H1 (cell line): ENCODE data around the gene CALY. TPM values are rescaled to one million over a fixed set of nuclear protein-coding genes. Genes with fewer than 3 reads are reported as not detected.
A peak's percentile ranks its signal among the peaks of the same experiment; 100 is the strongest.

Experiments
- CTCF ChIA-PET: fragments of 300-600 bp; sonication (Branson Sonifier 250); formaldehyde crosslinking; loops from one replicate; lab custom pipeline; 2021; ENCODE audit not compliant: partially characterized antibody; lab: Charles Lee
- POLR2A ChIA-PET: fragments of 300-600 bp; sonication (Branson Sonifier 250); formaldehyde crosslinking; loops from one replicate; lab custom pipeline; 2021; ENCODE audit warnings: inconsistent platforms; ENCODE audit not compliant: partially characterized antibody; lab: Charles Lee
- DNase-seq, 2 experiments: peaks; one replicate each; pipeline versions ENCODE4 v3.0.0 to v3.0.0-alpha.2; 2010 to 2022; ENCODE audit warnings: low spot score in 2 of 2, low read depth in 1 of 2, mixed read lengths in 1 of 2
- FAIRE-seq: peaks from 2 replicates; lab custom pipeline; 2011; peaks lifted over from hg19 to GRCh38; lab: Jason Lieb, UNC
- H2AFZ ChIP-seq: 2 replicates; pipeline ENCODE4 v1.8.1; 2012; ENCODE audit warnings: low read length, inconsistent platforms
- H2AK5ac ChIP-seq: 2 replicates; pipeline ENCODE4 v1.6.1; 2013; ENCODE audit warnings: low read depth, low read length
- H2BK120ac ChIP-seq: replicated peaks from 2 replicates; pipeline ENCODE3; 2013; ENCODE audit warnings: low read depth, low read length, inconsistent platforms
- H2BK12ac ChIP-seq: 2 replicates; pipeline ENCODE4 v1.6.1; 2013; ENCODE audit warnings: low read depth, low read length
- H2BK15ac ChIP-seq: 2 replicates; pipeline ENCODE4 v1.6.1; 2013; ENCODE audit warnings: low read length
- H2BK20ac ChIP-seq: 2 replicates; pipeline ENCODE4 v1.6.1; 2013; ENCODE audit warnings: low read length
- H2BK5ac ChIP-seq: 2 replicates; pipeline ENCODE4 v1.6.1; 2013; ENCODE audit warnings: low read depth, low read length
- H3K14ac ChIP-seq: 2 replicates; pipeline ENCODE4 v1.6.1; 2013; ENCODE audit warnings: inconsistent platforms; ENCODE audit not compliant: insufficient read length
- H3K18ac ChIP-seq: 2 replicates; pipeline ENCODE4 v1.6.1; 2013; ENCODE audit warnings: low read length; ENCODE audit errors: extremely low read depth
- H3K23ac ChIP-seq: 2 replicates; pipeline ENCODE4 v1.6.1; 2013; ENCODE audit warnings: inconsistent platforms; ENCODE audit not compliant: insufficient read length
- H3K23me2 ChIP-seq: 2 replicates; pipeline ENCODE4 v1.6.1; 2013; ENCODE audit warnings: low read depth, low read length
- H3K27ac ChIP-seq: 2 replicates; pipeline ENCODE4 v1.6.1; 2011; ENCODE audit warnings: low read depth, low read length, inconsistent platforms
- H3K27me3 ChIP-seq, 4 experiments: replicated peaks in 1 of 4; 1 replicate in 1 of 4; 2 replicates in 3 of 4; pipeline versions ENCODE4 v1.6.1 to v1.8.1; 2011 to 2013; ENCODE audit warnings: low read length in 3 of 4, mild to moderate bottlenecking in 3 of 4, inconsistent platforms in 2 of 4, mixed read lengths in 2 of 4, moderate library complexity in 1 of 4; ENCODE audit not compliant: control insufficient read depth in 3 of 4, insufficient read depth in 3 of 4; ENCODE audit errors: extremely low read depth in 1 of 4
- H3K36me3 ChIP-seq, 4 experiments: 2 replicates each; pipeline versions ENCODE4 v1.6.1 to v1.8.1; 2011 to 2013; ENCODE audit warnings: mild to moderate bottlenecking in 4 of 4, low read length in 3 of 4, moderate library complexity in 2 of 4, control low read depth in 1 of 4, inconsistent platforms in 1 of 4; ENCODE audit not compliant: insufficient read depth in 4 of 4, control insufficient read depth in 2 of 4
- H3K4ac ChIP-seq: replicated peaks from 2 replicates; pipeline ENCODE3; 2013; ENCODE audit warnings: low read length, low read depth, mixed read lengths, inconsistent platforms; ENCODE audit not compliant: insufficient read length
- H3K4me1 ChIP-seq, 4 experiments: replicated peaks in 1 of 4; 1 replicate in 1 of 4; 2 replicates in 3 of 4; pipeline versions ENCODE4 v1.6.1 to v1.8.1; 2011 to 2013; ENCODE audit warnings: low read length in 3 of 4, inconsistent platforms in 2 of 4, mixed read lengths in 1 of 4; ENCODE audit not compliant: insufficient read depth in 4 of 4, control insufficient read depth in 3 of 4
- H3K4me2 ChIP-seq, 2 experiments: 2 replicates each; pipeline versions ENCODE4 v1.6.1 to v1.8.1; 2011 to 2013; ENCODE audit warnings: low read depth in 2 of 2, low read length in 2 of 2, control low read depth in 1 of 2, inconsistent platforms in 1 of 2, mild to moderate bottlenecking in 1 of 2; ENCODE audit not compliant: insufficient read depth in 1 of 2
- H3K4me3 ChIP-seq, 4 experiments: fragments of 200-600, 300-600 bp in 1 of 4; sonication (generic), shearing (Covaris generic), sonication (Bioruptor Twin) in 1 of 4; 2 replicates each; pipeline versions ENCODE4 v1.5.1 to v1.8.1; 2011 to 2016; ENCODE audit warnings: low read length in 4 of 4, low read depth in 3 of 4, control low read depth in 2 of 4, inconsistent platforms in 2 of 4, mild to moderate bottlenecking in 2 of 4, mixed read lengths in 1 of 4, moderate library complexity in 1 of 4; ENCODE audit not compliant: insufficient read depth in 2 of 4; ENCODE audit errors: extremely low read depth in 1 of 4
- H3K56ac ChIP-seq: replicated peaks from 2 replicates; pipeline ENCODE3; 2013; ENCODE audit warnings: low read depth, mild to moderate bottlenecking, mixed read lengths, low read length, inconsistent platforms; ENCODE audit not compliant: insufficient read length
- H3K79me1 ChIP-seq: 2 replicates; pipeline ENCODE4 v1.6.1; 2013; ENCODE audit warnings: low read depth, low read length, control low read depth
- H3K79me2 ChIP-seq, 2 experiments: 2 replicates each; pipeline versions ENCODE4 v1.6.1 to v1.8.1; 2012 to 2013; ENCODE audit warnings: low read length in 2 of 2, mild to moderate bottlenecking in 2 of 2, inconsistent platforms in 1 of 2; ENCODE audit not compliant: insufficient read depth in 2 of 2, control insufficient read depth in 1 of 2
- H3K9ac ChIP-seq, 4 experiments: replicated peaks in 1 of 4; 1 replicate in 1 of 4; 2 replicates in 3 of 4; pipeline versions ENCODE4 v1.6.1 to v1.8.1; 2011 to 2013; ENCODE audit warnings: low read depth in 3 of 4, low read length in 3 of 4, control low read depth in 2 of 4, mild to moderate bottlenecking in 2 of 4, moderate library complexity in 2 of 4, inconsistent platforms in 1 of 4; ENCODE audit errors: extremely low read depth in 1 of 4
- H3K9me3 ChIP-seq, 2 experiments: 2 replicates each; pipeline versions ENCODE4 v1.6.1 to v1.8.1; 2012 to 2013; ENCODE audit warnings: mild to moderate bottlenecking in 2 of 2, moderate library complexity in 2 of 2, control low read depth in 1 of 2, inconsistent platforms in 1 of 2, low read depth in 1 of 2, low read length in 1 of 2, mixed read lengths in 1 of 2; ENCODE audit not compliant: insufficient read depth in 2 of 2
- H4K20me1 ChIP-seq, 2 experiments: replicated peaks in 1 of 2; 2 replicates each; pipeline versions ENCODE3 to v1.8.1; 2011 to 2013; ENCODE audit warnings: inconsistent platforms in 2 of 2, low read length in 2 of 2, mild to moderate bottlenecking in 1 of 2; ENCODE audit not compliant: insufficient read depth in 2 of 2, control insufficient read depth in 1 of 2
- H4K5ac ChIP-seq: 2 replicates; pipeline ENCODE4 v1.6.1; 2013; ENCODE audit warnings: low read length, low read depth, mixed read lengths, inconsistent platforms; ENCODE audit not compliant: insufficient read length
- H4K8ac ChIP-seq: 2 replicates; pipeline ENCODE4 v1.8.0; 2013; ENCODE audit warnings: mild to moderate bottlenecking, moderate library complexity, low read length, inconsistent platforms; ENCODE audit not compliant: insufficient read depth; ENCODE audit errors: extremely low read depth
- H4K91ac ChIP-seq: replicated peaks from 2 replicates; pipeline ENCODE3; 2013; ENCODE audit warnings: low read length, mixed read lengths, inconsistent platforms; ENCODE audit not compliant: insufficient read length
- BRCA1 ChIP-seq: IDR thresholded peaks from 2 replicates; pipeline ENCODE4 v1.6.1; 2012; ENCODE audit warnings: low read depth, low read length, improper control_type of control experiment
- E2F6 ChIP-seq: IDR thresholded peaks from 2 replicates; pipeline ENCODE4 v1.6.1; 2012; ENCODE audit warnings: inconsistent platforms
- EZH2 ChIP-seq: fragments of 200-600 bp; sonication (generic); IDR thresholded peaks from 2 replicates; pipeline ENCODE4 v1.7.1; 2012; ENCODE audit warnings: low read depth, mild to moderate bottlenecking, moderate library complexity, low read length, inconsistent platforms; ENCODE audit not compliant: severe bottlenecking
- KDM4A ChIP-seq: IDR thresholded peaks from one replicate; pipeline ENCODE4 v1.7.1; 2012; ENCODE audit warnings: low read depth, mild to moderate bottlenecking, moderate library complexity, low read length, inconsistent platforms; ENCODE audit not compliant: severe bottlenecking
- MAX ChIP-seq: IDR thresholded peaks from 2 replicates; pipeline ENCODE4 v1.6.1; 2012; ENCODE audit warnings: inconsistent platforms
- SAP30 ChIP-seq: fragments of 300-600 bp; sonication (generic); IDR thresholded peaks from 2 replicates; pipeline ENCODE4 v1.7.1; 2012; ENCODE audit warnings: low read length, moderate library complexity, mild to moderate bottlenecking, inconsistent platforms; ENCODE audit not compliant: insufficient read depth, insufficient replicate concordance
- SP4 ChIP-seq: IDR thresholded peaks from 2 replicates; pipeline ENCODE4 v1.6.1; 2012; ENCODE audit warnings: low read length, inconsistent platforms
- SUZ12 ChIP-seq: fragments of 200-600 bp; sonication (generic); IDR thresholded peaks from 2 replicates; pipeline ENCODE4 v1.6.1; 2012; ENCODE audit warnings: mild to moderate bottlenecking, inconsistent platforms, low read length, moderate library complexity, mixed read lengths
- TEAD4 ChIP-seq: IDR thresholded peaks from 2 replicates; pipeline ENCODE4 v1.6.1; 2012; ENCODE audit warnings: low read depth, low read length, inconsistent platforms, mixed read lengths
- WGBS, 2 experiments: shearing (Covaris generic) in 1 of 2; methylation state at CpG; one replicate each; pipeline versions ENCODE4 v1.1.6 to v1.1.7; 2013 to 2015; ENCODE audit warnings: low lambda C conversion rate in 2 of 2, mixed read lengths in 2 of 2, inconsistent platforms in 1 of 2, low coverage in 1 of 2, missing lambda C conversion rate in 1 of 2; ENCODE audit not compliant: insufficient replicate concordance in 2 of 2, insufficient coverage in 1 of 2, insufficient read length in 1 of 2; ENCODE audit errors: extremely low coverage in 1 of 2, missing lambda C conversion rate in 1 of 2; 5-methylcytosine and 5-hydroxymethylcytosine counted together
- polyA plus RNA-seq, 7 experiments: library from polyadenylated mRNA; depleted of rRNA in 3 of 7; stranded (reverse) in 5 of 7; unstranded in 2 of 7; fragments of >200 nt in 5 of 7; fragments of 200-250 nt in 2 of 7; gene quantifications; 1 replicate in 5 of 7; 2 replicates in 1 of 7; 4 replicates in 1 of 7; pipeline versions ENCODE4 v1.2.1 to v1.2.3, GENCODE V29; 2011 to 2013; ENCODE audit warnings: missing spikeins in 2 of 7, mixed read lengths in 2 of 7
- total RNA-seq: library from RNA; stranded (reverse); fragmentation: NEBNext Ultra II Directional; extraction: Animal tissue kit (Norgen Biotek cat#: 25700); gene quantifications from 2 replicates; pipeline ENCODE4 v1.2.1, GENCODE V29; 2021

CALY gene
- total and polyA plus RNA-seq, 2 of the 8 experiments (the other 6 are each of a cell fraction or from before 2014, with no cell fraction given): 1.3 to 1.5 TPM

GRCh38 chr10:133334503-133335245, 2.0 kb downstream of the CALY start:
- no peak overlapping the region for H3K27ac ChIP-seq
- TF ChIP-seq EZH2: peak; percentile 21
- no peak for TF ChIP-seq KDM4A
- peak; percentile 68 for TF ChIP-seq SUZ12
- no peak for TF ChIP-seq TEAD4
- TF ChIP-seq SP4: no peak
- TF ChIP-seq SAP30: no peak
- TF ChIP-seq MAX: peak; percentile 51; the same call in 1 of the 2 replicates
- TF ChIP-seq E2F6: no peak; the same call in none of the 2 replicates
- TF ChIP-seq BRCA1: no peak

More at GRCh38 chr10:133334503-133335245, 2.0 kb downstream of the CALY start:
- Histone ChIP-seq H3K23me2 (peaks cover 32% of the 10 kb centered on the region; the same call in 1 of the 2 replicates), H2AFZ (no peak overlapping the region), H2BK12ac (no peak overlapping the region), H4K20me1 (peaks cover 0 to 18% of the 10 kb centered on the region in 2 experiments), H2BK5ac (no peak overlapping the region), H3K4me1 (peaks cover 0 to 18% (median 4%) of the 10 kb centered on the region in 4 experiments; a peak in 5 of 7 replicates), H3K9ac (no peak overlapping the region; a peak in 1 of 7 replicates), H4K8ac (peak overlapping the region; percentile 65; the same call in 1 of the 2 replicates), H3K14ac (no peak overlapping the region), H4K91ac (no peak overlapping the region), H3K4ac (no peak overlapping the region), H3K4me2 (peak overlapping the region; percentile 35 to 64), H3K9me3 (peaks cover 0 to 12% of the 10 kb centered on the region in 2 experiments; a peak in 1 of 4 replicates), H3K79me1 (no peaks in the 10 kb centered on the region), H2BK15ac (no peak overlapping the region), H3K4me3 (peak overlapping the region; percentile 7 to 58 (median 32); a peak in 6 of 8 replicates), H4K5ac (no peak overlapping the region), H3K79me2 (no peaks in the 10 kb centered on the region), H3K36me3 (no peaks in the 10 kb centered on the region; a peak in 1 of 8 replicates), H3K56ac (no peak overlapping the region), H3K18ac (0 out of 2 replicates have a peak overlapping the region, but pooled peaks have one; percentile 13), H2BK20ac (no peak overlapping the region), H3K23ac (no peak overlapping the region), H2BK120ac (no peak overlapping the region), H2AK5ac (no peak overlapping the region), H3K27me3 (peaks cover 27 to 64% (median 57%) of the 10 kb centered on the region in 4 experiments)
- FAIRE-seq (no peak), DNase-seq (peak in 1 of 2 experiments; percentile 66)
- POLR2A ChIA-PET: interaction anchor here (0.6 to 2.2 kb wide), 3 partner anchors 9 to 27 kb away, joined by 3 to 8 read pairs (median 4); no protein-coding TSS in a partner anchor
- CTCF ChIA-PET: interaction anchor here (0.9 kb wide), 1 partner anchor 27 kb away, joined by 3 read pairs; no protein-coding TSS in a partner anchor
- WGBS, 2 experiments: 29% methylated on average over 33 of the region's 51 CpGs; no CpG with 5 or more reads in 1 of the 2 experiments
